GM10266 (cell line): ENCODE measurements around the gene HTRA3.

Experiments used
- DNase-seq: peaks from one replicate; pipeline ENCODE4 v3.0.0; 2012; ENCODE audit errors: extremely low spot score
- CTCF ChIP-seq: IDR thresholded peaks from 2 replicates; pipeline ENCODE4 v1.5.1; 2012; ENCODE audit warnings: mild to moderate bottlenecking, low read depth; ENCODE audit not compliant: control insufficient read depth, insufficient read depth; ENCODE audit errors: missing control alignments

HTRA3 gene

GRCh38 chr4:8275548-8275910 is 6.0 kb downstream of the HTRA3 start:
- no peak for DNase-seq
- TF ChIP-seq CTCF, result no peak

GRCh38 chr4:8276358-8277240 is 7.0 kb downstream of the HTRA3 start:
- no peak for TF ChIP-seq CTCF
- DNase-seq, result no peak

- no peak for TF ChIP-seq CTCF
- DNase-seq, result no peak
Measured at GRCh38 chr4:8277356-8278008, 7.9 kb downstream of the HTRA3 start.

GRCh38 chr4:8278009-8278395 is 8.4 kb downstream of the HTRA3 start:
- no peak for DNase-seq
- no peak for TF ChIP-seq CTCF

GRCh38 chr4:8278421-8279287 is 9.1 kb downstream of the HTRA3 start:
- DNase-seq, result no peak
- TF ChIP-seq CTCF, result no peak

GRCh38 chr4:8279321-8280157 is 10.0 kb downstream of the HTRA3 start:
- no peak for DNase-seq
- TF ChIP-seq CTCF, result no peak
